COLO829 (cell line): ENCODE data around the gene SURF1.
"Not testable (repeated sequence)": the region's sequence is repeated elsewhere in the genome, so short reads cannot be mapped to it uniquely, and the experiment has no call there.

Experiments
- DNase-seq: peaks from one replicate; pipeline ENCODE4 v3.0.0; 2012; ENCODE audit warnings: low spot score

The SURF1 gene

GRCh38 chr9:133384736-133385321 lies 28.5 kb upstream of the SURF1 start:
- DNase-seq: no peak

DNA sequence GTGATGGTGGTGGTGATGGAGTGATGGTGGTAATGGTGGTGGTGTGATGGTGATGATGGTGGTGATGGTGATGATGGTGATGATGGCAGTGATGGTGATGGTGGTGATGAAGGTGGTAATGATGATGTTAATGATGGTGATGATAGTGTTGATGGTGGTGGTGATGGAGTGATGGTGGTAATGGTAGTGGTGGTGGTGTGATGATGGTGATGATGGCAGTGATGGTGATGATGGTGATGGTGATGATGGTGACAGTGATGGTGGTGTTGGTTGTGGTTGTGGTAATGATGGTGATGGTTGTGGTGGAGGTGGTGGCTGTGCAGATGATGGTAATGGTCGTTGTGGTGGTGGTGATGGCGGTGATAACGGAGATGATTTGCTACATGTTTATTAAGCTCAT lies 27.2 kb upstream of the SURF1 start:
- no peak for DNase-seq

DNA sequence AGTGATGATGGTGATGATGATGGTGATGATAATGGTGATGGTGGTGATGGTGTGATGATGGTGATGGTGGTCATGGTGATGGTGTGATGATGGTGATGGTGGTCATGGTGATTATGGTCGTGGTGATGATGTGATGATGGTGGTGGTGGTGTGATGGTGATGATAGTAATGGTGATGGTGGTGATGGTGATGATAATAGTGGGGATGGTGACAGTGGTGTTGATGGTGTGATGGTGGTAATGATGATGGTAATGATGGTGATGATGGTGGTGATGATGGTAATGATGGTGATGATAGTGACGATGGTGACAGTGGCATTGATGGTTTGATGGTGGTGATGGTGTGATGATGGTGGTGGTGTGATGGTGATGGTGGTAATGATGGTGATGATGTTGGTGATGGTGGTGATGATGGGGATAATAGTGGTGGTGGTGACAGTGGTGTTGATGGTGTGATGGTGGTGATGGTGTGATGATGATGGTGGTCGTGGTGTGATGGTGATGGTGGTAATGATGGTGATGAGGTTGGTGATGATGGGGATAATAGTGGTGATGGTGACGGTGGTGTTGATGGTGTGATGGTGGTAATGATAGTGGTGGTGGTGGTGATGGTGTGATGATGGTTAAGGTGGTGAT lies 26.3 kb upstream of the SURF1 start:
- no peak for DNase-seq

- DNase-seq: no peak
Observed at GRCh38 chr9:133380734-133381133, 24.4 kb upstream of the SURF1 start.

GRCh38 chr9:133379153-133380086 lies 23.1 kb upstream of the SURF1 start:
- peak; percentile 92 for DNase-seq

DNA sequence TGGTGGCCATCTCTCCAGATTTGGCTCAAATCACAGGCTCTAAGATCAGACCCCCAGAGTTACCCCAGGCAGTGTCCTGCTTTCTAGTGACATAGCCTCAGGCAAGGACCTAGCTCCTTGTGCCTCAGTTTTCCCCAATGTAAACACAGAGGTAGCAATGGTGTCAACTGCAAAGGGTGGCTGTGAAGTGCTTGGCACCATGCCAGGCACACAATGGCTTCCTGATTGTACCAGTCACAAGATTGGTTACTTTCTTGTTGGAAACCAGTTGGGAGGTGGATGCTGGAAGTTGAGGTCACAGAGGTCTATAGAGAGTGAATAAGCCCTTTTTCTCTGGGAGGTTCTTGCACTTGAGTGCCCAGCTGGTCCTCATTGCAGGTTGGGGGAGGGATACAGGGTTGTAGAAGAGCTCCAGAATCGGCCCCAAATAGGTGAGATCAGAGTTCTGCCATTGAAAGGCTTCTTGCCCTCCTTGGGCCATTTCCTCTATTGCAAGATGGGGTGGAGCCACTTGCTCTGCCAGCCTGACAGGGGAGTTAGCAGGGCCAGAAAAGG lies 22.2 kb upstream of the SURF1 start:
- DNase-seq: peak; percentile 79

GRCh38 chr9:133377721-133378216 lies 21.5 kb upstream of the SURF1 start:
- no peak for DNase-seq

DNA sequence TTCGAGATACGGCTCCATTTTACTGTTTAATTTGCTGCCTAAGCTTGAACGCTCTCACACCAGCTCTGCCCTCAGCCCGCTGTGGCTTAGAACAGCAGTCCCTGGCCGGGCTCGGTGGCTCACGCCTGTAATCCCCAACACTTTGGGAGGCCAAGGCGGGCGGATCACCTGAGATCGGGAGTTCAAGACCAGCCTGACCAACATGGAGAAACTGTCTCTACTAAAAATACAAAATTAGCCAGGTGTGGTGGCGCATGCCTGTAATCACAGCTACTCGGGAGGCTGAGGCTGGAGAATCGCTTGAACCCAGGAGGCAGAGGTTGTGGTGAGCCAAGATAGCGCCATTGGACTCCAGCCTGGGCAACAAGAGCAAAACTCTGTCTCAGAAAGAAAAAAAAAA lies 21.0 kb upstream of the SURF1 start:
- DNase-seq: not testable (repeated sequence)

GRCh38 chr9:133375724-133376654 lies 19.7 kb upstream of the SURF1 start, which contains the start of the genes STKLD1 and SURF4:
TSS of gene STKLD1 (plus strand) at chr9:133376366. CDS start at chr9:133376474, 108 bp downstream.
TSS of gene SURF4 (minus strand) at chr9:133376060. CDS start at chr9:133375969, 91 bp downstream.
- DNase-seq: peak; percentile 99

DNA sequence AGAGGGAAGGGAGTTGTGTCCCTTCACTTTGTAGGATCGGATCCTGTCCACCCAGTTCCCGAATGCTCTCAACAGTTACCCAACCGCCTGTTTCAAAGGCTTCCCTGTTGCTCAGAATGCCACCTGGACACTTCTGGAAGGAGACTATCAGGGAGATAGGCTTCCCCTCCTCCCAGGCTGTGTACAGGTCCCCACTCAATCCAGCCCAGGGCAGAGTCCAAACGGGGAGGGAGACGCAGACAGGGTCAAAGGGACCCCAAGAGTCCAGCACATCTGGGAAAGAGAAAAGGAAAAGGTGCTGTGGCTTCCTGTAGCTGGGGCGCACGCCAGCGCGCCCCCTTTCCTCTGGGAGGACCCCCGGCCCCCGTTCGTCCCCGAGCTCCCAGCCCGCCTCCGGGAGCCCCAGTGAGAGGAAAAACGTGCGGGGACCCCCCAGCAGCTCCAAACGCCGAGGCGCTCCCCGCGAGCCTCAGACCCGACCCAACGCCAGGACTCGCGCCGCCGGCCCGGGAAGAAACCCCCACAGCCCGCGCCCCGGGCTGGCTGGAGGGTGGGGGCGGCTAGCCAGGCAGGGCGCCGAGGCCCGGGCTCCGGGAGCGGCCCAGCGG lies 18.9 kb upstream of the SURF1 start:
- peak; percentile 51 for DNase-seq

GRCh38 chr9:133374612-133375115 lies 18.4 kb upstream of the SURF1 start:
- DNase-seq: no peak

GRCh38 chr9:133372144-133372543 lies 15.9 kb upstream of the SURF1 start:
- no peak for DNase-seq

DNA sequence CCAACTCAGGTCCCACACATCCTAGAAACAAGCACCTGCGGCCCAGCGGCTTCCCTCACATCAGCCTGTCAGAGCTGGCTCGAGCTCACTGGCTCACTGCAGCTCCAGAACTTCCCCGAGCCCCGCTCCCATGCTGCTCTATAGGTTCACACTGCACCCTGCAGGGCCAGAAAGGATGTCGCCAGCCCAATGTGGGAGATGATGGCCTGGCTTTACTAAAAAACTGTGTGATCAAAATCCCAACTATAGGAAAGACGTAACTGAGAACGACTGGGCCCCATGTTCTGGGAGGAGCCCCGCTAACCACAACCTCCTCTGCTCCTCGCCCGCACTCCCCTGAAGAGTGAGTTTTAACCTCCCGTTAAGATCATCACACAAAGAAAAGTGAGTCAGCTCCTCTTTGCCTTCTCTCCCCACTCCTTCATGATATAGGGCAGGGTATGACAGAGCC lies 15.0 kb upstream of the SURF1 start:
- DNase-seq: no peak

- no peak for DNase-seq
Observed at GRCh38 chr9:133370685-133371084, 14.4 kb upstream of the SURF1 start.

- DNase-seq: no peak
Observed at GRCh38 chr9:133369933-133370332, 13.6 kb upstream of the SURF1 start.

GRCh38 chr9:133369422-133369821 lies 13.1 kb upstream of the SURF1 start:
- DNase-seq: no peak

DNA sequence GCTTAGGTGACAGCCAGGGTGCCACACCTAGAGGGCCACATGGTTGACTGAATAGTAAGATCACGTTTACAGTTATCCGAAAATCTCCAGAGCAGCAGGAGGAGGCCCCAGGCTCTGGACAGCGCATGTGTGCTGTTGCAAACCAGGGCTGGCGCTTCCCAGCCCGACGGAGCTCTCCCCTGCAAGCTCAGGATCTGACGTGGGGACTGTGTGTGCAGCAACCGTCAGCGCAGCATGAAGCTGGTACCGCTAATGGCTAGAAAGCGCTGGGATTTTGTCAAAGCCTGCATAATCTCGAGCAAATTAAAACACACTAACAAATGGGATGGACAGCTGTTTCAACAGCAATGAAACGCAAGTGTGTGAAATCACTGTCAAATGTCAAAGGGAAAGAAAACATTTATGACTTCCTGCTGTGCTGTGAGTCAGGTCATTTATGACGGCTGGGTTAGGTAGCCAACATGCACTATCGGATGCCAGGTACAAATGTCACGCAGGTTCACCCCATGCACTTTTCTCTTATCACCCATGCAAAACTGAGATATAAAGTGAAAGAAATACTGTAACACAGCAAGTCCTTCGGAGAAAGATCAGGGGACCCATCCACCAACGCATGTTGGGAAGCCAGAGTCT lies 12.1 kb upstream of the SURF1 start:
- no peak for DNase-seq

DNA sequence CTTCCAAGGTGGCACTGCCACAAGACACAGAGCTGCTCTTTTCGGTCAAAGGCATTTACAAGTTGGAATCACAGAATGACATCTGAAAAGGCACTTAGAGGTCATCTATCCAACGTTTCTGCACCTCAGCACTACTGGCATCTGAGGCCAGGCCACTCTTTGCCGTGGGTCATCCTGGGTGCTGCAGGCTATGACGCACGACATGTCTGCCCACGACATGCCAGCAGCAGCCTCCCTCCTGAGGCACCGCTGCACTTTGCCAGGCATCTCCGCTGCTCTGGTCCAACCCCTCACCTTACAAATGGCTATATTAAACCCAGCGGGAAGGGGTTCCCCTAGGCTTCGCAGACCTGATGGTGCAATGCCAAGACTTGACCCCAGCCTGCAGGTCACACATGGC lies 11.5 kb upstream of the SURF1 start:
- DNase-seq: no peak

GRCh38 chr9:133367221-133367620 lies 10.9 kb upstream of the SURF1 start:
- DNase-seq: no peak

- no peak for DNase-seq
Observed at GRCh38 chr9:133366435-133366834, 10.1 kb upstream of the SURF1 start.
